Parathyroid adenoma (tissue), 2 donors: ENCODE measurements around the gene PREX1.

Experiments
- H2AFZ ChIP-seq: fragments of 300-600 bp; sonication (generic); one replicate; pipeline ENCODE4 v1.7.0; 2017; ENCODE audit warnings: antibody characterized with exemption, mild to moderate bottlenecking
- H3K27ac ChIP-seq: fragments of 300-600 bp; sonication (generic); one replicate; pipeline ENCODE4 v1.7.0; 2017
- H3K27me3 ChIP-seq: fragments of 300-600 bp; sonication (generic); one replicate; pipeline ENCODE4 v1.7.0; 2017; ENCODE audit warnings: low read length; ENCODE audit not compliant: control insufficient read depth, insufficient read depth
- H3K36me3 ChIP-seq: fragments of 300-600 bp; sonication (generic); one replicate; pipeline ENCODE4 v1.7.0; 2017; ENCODE audit warnings: low read length; ENCODE audit not compliant: control insufficient read depth, insufficient read depth
- H3K4me1 ChIP-seq: fragments of 300-600 bp; sonication (generic); one replicate; pipeline ENCODE4 v1.7.0; 2017; ENCODE audit warnings: control low read depth
- H3K4me2 ChIP-seq: fragments of 300-600 bp; sonication (generic); one replicate; pipeline ENCODE4 v1.7.0; 2017; ENCODE audit warnings: low read length
- H3K4me3 ChIP-seq: fragments of 300-600 bp; sonication (generic); one replicate; pipeline ENCODE4 v1.7.0; 2017; ENCODE audit warnings: low read depth, low read length
- H3K79me2 ChIP-seq: fragments of 300-600 bp; sonication (generic); one replicate; pipeline ENCODE4 v1.7.0; 2017; ENCODE audit warnings: control low read depth
- H3K9ac ChIP-seq: fragments of 300-600 bp; sonication (generic); one replicate; pipeline ENCODE4 v1.7.0; 2017; ENCODE audit warnings: mild to moderate bottlenecking
- H3K9me3 ChIP-seq: fragments of 300-600 bp; sonication (generic); one replicate; pipeline ENCODE4 v1.7.0; 2017; ENCODE audit warnings: low read length; ENCODE audit not compliant: control insufficient read depth
- CTCF ChIP-seq: fragments of 300-600 bp; sonication (generic); IDR thresholded peaks from one replicate; pipeline ENCODE4 v1.7.0; 2017; ENCODE audit warnings: antibody characterized with exemption, mild to moderate bottlenecking
- donor health status: primary hyperparathyroidism.

The PREX1 gene

GRCh38 chr20:48770700-48771442, 56.9 kb downstream of the PREX1 start:
- no peaks in the 10 kb centered on the region for H3K27me3 ChIP-seq

GRCh38 chr20:48769069-48769983, 58.5 kb downstream of the PREX1 start:
- Histone ChIP-seq H3K4me2 (no peak overlapping the region), H3K79me2 (no peaks in the 10 kb centered on the region), H3K9ac (no peak overlapping the region)

More at GRCh38 chr20:48770700-48771442, 56.9 kb downstream of the PREX1 start:
- no peak for TF ChIP-seq CTCF
- no peaks in the 10 kb centered on the region for H3K36me3 ChIP-seq
- H3K4me1 ChIP-seq, result no peaks in the 10 kb centered on the region
- H3K9me3 ChIP-seq, result no peaks in the 10 kb centered on the region
- no peaks in the 10 kb centered on the region for H3K79me2 ChIP-seq
- H3K9ac ChIP-seq, result no peak overlapping the region
- H3K27ac ChIP-seq, result no peak overlapping the region
- H3K4me3 ChIP-seq, result no peak overlapping the region
- no peak overlapping the region for H3K4me2 ChIP-seq
- H2AFZ ChIP-seq, result no peak overlapping the region

GRCh38 chr20:48766961-48767960, 60.5 kb downstream of the PREX1 start:
- no peaks in the 10 kb centered on the region for H3K36me3 ChIP-seq
- H3K4me3 ChIP-seq, result no peak overlapping the region

More at GRCh38 chr20:48769069-48769983, 58.5 kb downstream of the PREX1 start:
- Histone ChIP-seq H3K9me3 (no peaks in the 10 kb centered on the region), H3K4me3 (no peak overlapping the region), H3K27ac (no peak overlapping the region), H2AFZ (no peak overlapping the region), H3K4me1 (no peaks in the 10 kb centered on the region), H3K27me3 (no peaks in the 10 kb centered on the region), H3K36me3 (no peaks in the 10 kb centered on the region)
- TF ChIP-seq CTCF, result no peak

GRCh38 chr20:48766205-48766604, 61.6 kb downstream of the PREX1 start:
- H3K79me2 ChIP-seq, result no peaks in the 10 kb centered on the region
- H3K27me3 ChIP-seq, result no peaks in the 10 kb centered on the region
- no peaks in the 10 kb centered on the region for H3K36me3 ChIP-seq
- no peak overlapping the region for H3K27ac ChIP-seq
- no peak for TF ChIP-seq CTCF
- no peaks in the 10 kb centered on the region for H3K9me3 ChIP-seq
- no peak overlapping the region for H2AFZ ChIP-seq
- H3K4me2 ChIP-seq, result no peak overlapping the region
- no peak overlapping the region for H3K9ac ChIP-seq
- H3K4me3 ChIP-seq, result no peak overlapping the region
- H3K4me1 ChIP-seq, result no peaks in the 10 kb centered on the region

More at GRCh38 chr20:48766961-48767960, 60.5 kb downstream of the PREX1 start:
- Histone ChIP-seq H3K4me1 (no peaks in the 10 kb centered on the region), H3K27me3 (no peaks in the 10 kb centered on the region), H3K9ac (no peak overlapping the region), H2AFZ (no peak overlapping the region), H3K79me2 (no peaks in the 10 kb centered on the region), H3K4me2 (no peak overlapping the region), H3K9me3 (no peaks in the 10 kb centered on the region), H3K27ac (no peak overlapping the region)
- no peak for TF ChIP-seq CTCF
